HepG2 (cell line): Measurements from ENCODE around the gene SQSTM1. TPM values are rescaled to one million over a fixed set of nuclear protein-coding genes. Genes with fewer than 3 reads are reported as not detected.

ENCODE experiments used
- E2F1 ChIP-seq: sonication (generic); formaldehyde crosslinking; IDR thresholded peaks from 2 replicates; pipeline ENCODE4 v1.5.0; 2020; ENCODE audit warnings: missing genetic modification reagents
- ETS1 ChIP-seq: sonication (generic); formaldehyde crosslinking; IDR thresholded peaks from 2 replicates; pipeline ENCODE4 v1.4.0; 2020; ENCODE audit warnings: missing genetic modification reagents
- HES4 ChIP-seq: sonication (generic); formaldehyde crosslinking; IDR thresholded peaks from 2 replicates; pipeline ENCODE4 v1.9.0; 2021; ENCODE audit warnings: mild to moderate bottlenecking, missing genetic modification reagents, borderline replicate concordance
- HMG20B ChIP-seq: conservative IDR thresholded peaks from 2 replicates; pipeline ENCODE4 v1.6.1; 2016; ENCODE audit warnings: missing genetic modification reagents, missing compliant biosample characterization
- IKZF5 ChIP-seq: IDR thresholded peaks from 2 replicates; pipeline ENCODE4 v1.6.1; 2018; ENCODE audit warnings: missing genetic modification reagents, mild to moderate bottlenecking, missing compliant biosample characterization
- LRRFIP1 ChIP-seq: sonication (generic); formaldehyde crosslinking; conservative IDR thresholded peaks from 2 replicates; pipeline ENCODE4 v1.4.0; 2020; ENCODE audit warnings: missing genetic modification reagents
- MLXIP ChIP-seq: sonication (generic); formaldehyde crosslinking; IDR thresholded peaks from 2 replicates; pipeline ENCODE4 v1.9.0; 2021; ENCODE audit warnings: missing genetic modification reagents, borderline replicate concordance
- POGK ChIP-seq: sonication (generic); formaldehyde crosslinking; conservative IDR thresholded peaks from 2 replicates; pipeline ENCODE4 v1.8.0; 2022; ENCODE audit warnings: mild to moderate bottlenecking, moderate library complexity, missing genetic modification reagents
- RBFOX2 ChIP-seq: fragments of 200-400 bp; formaldehyde crosslinking; IDR thresholded peaks from 2 replicates; pipeline ENCODE4 v1.6.1; 2017; ENCODE audit warnings: low read depth, mild to moderate bottlenecking, low read length
- WIZ ChIP-seq: sonication (generic); formaldehyde crosslinking; IDR thresholded peaks from 2 replicates; pipeline ENCODE4 v1.5.1; 2020; ENCODE audit warnings: mild to moderate bottlenecking, missing genetic modification reagents
- ZBTB37 ChIP-seq: sonication (generic); formaldehyde crosslinking; IDR thresholded peaks from 2 replicates; pipeline ENCODE4 v1.4.0; 2020; ENCODE audit warnings: mild to moderate bottlenecking, missing genetic modification reagents
- ZFYVE20 ChIP-seq: sonication (generic); formaldehyde crosslinking; IDR thresholded peaks from 2 replicates; pipeline ENCODE4 v1.8.0; 2023; ENCODE audit warnings: low read depth, mild to moderate bottlenecking, moderate library complexity, missing genetic modification reagents, borderline replicate concordance
- ZMYM2 ChIP-seq: sonication (generic); formaldehyde crosslinking; IDR thresholded peaks from 2 replicates; pipeline ENCODE4 v1.8.0; 2022; ENCODE audit warnings: mild to moderate bottlenecking, missing genetic modification reagents
- ZNF207 ChIP-seq: fragments of 450-650 bp; IDR thresholded peaks from 2 replicates; pipeline ENCODE4 v1.6.1; 2016; ENCODE audit warnings: antibody characterized with exemption, borderline replicate concordance
- polyA plus RNA-seq, 8 experiments: library from polyadenylated mRNA; depleted of rRNA in 3 of 8; stranded (reverse) in 7 of 8; unstranded in 1 of 8; fragments of >200 nt; fragmentation: Illumina TruSeq in 4 of 8; extraction: Trizol in 4 of 8; gene quantifications; 2 replicates each; pipeline versions ENCODE4 v1.2.1 to v1.2.3, GENCODE V29; 2011 to 2016; ENCODE audit warnings: low read depth in 4 of 8, missing spikeins in 1 of 8, mixed read lengths in 1 of 8; ENCODE audit not compliant: insufficient read depth in 1 of 8
- total RNA-seq, 5 experiments: library from RNA; depleted of rRNA; stranded (reverse); fragments of >200 nt; fragmentation: Illumina TruSeq; extraction: Trizol; gene quantifications; 2 replicates each; pipeline ENCODE4 v1.2.3, GENCODE V29; 2016; ENCODE audit warnings: low read depth in 1 of 5

The SQSTM1 gene
- total and polyA plus RNA-seq, 2 of the 13 experiments (the other 11 are each of a cell fraction or from before 2014, with no cell fraction given), result 90.9 to 160 TPM

GRCh38 chr5:179858586-179859427, 38.1 kb downstream of the SQSTM1 start, which contains the start of gene MRNIP (continued):
- TF ChIP-seq POGK (CRISPR knock-in tag) (no peak; the same call in 1 of the 2 replicates), HES4 (CRISPR knock-in tag) (peak; percentile 75), E2F1 (CRISPR knock-in tag) (peak; percentile 53; the same call in 1 of the 2 replicates), RBFOX2 (peak; percentile 96), ZNF207 (no peak), IKZF5 (CRISPR knock-in tag) (peak; percentile 87; the same call in 1 of the 2 replicates), WIZ (0 out of 2 replicates have a peak, but pooled peaks have one; percentile 35), HMG20B (CRISPR knock-in tag) (0 out of 2 replicates have a peak, but pooled peaks have one; percentile 33), ZFYVE20 (CRISPR knock-in tag) (no peak), ETS1 (0 out of 2 replicates have a peak, but pooled peaks have one; percentile 60), ZBTB37 (CRISPR knock-in tag) (peak; percentile 61; the same call in 1 of the 2 replicates), ZMYM2 (peak; percentile 23; the same call in 1 of the 2 replicates), MLXIP (CRISPR knock-in tag) (peak; percentile 23; the same call in 1 of the 2 replicates), LRRFIP1 (CRISPR knock-in tag) (no peak)
